ENCODE measurements around the gene SLC25A18.

- TF ChIP-seq CTCF (IDR thresholded peaks at IDR 0.05) (no peak), POLR2A (IDR thresholded peaks at IDR 0.05) (no peak)
These were observed 666 bp downstream of the SLC25A18 start for GRCh38 chr22:17563936-17564391.

Measured in Peyer's patch (tissue), 4 donors.